HG02763 (cell line): ENCODE results near the gene ATP9B.

ENCODE experiments used
- ATAC-seq: cut with Tn5 transposase; IDR thresholded peaks from one replicate; pipeline ENCODE4 v1.9.1; 2021; ENCODE audit warnings: mild to moderate bottlenecking, moderate library complexity; ENCODE audit not compliant: unreplicated experiment

The ATP9B gene

GRCh38 chr18:79402977-79403722, 334.0 kb downstream of the ATP9B start:
- no peak for ATAC-seq

- ATAC-seq, result no peak
Measured at GRCh38 chr18:79403723-79404566, 334.8 kb downstream of the ATP9B start.

GRCh38 chr18:79404567-79404910, 335.3 kb downstream of the ATP9B start:
- no peak for ATAC-seq

- ATAC-seq, result no peak
Measured at GRCh38 chr18:79405019-79405780, 336.0 kb downstream of the ATP9B start.

- ATAC-seq, result peak; percentile 74
Measured at GRCh38 chr18:79405781-79406575, 336.8 kb downstream of the ATP9B start.

GRCh38 chr18:79406708-79407107, 337.5 kb downstream of the ATP9B start:
- ATAC-seq, result no peak

- no peak for ATAC-seq
Measured at GRCh38 chr18:79409313-79409712, 340.1 kb downstream of the ATP9B start.

GRCh38 chr18:79410171-79410641, 341.0 kb downstream of the ATP9B start:
- no peak for ATAC-seq

- no peak for ATAC-seq
Measured at GRCh38 chr18:79410731-79411613, 341.8 kb downstream of the ATP9B start.

GRCh38 chr18:79411614-79412526, 342.7 kb downstream of the ATP9B start:
- ATAC-seq, result no peak

- ATAC-seq, result no peak
Measured at GRCh38 chr18:79413025-79413424, 343.8 kb downstream of the ATP9B start.

- ATAC-seq, result no peak
Measured at GRCh38 chr18:79413426-79413825, 344.2 kb downstream of the ATP9B start.

- no peak for ATAC-seq
Measured at GRCh38 chr18:79413901-79414300, 344.7 kb downstream of the ATP9B start.

GRCh38 chr18:79416022-79416676, 347.0 kb downstream of the ATP9B start:
- no peak for ATAC-seq

GRCh38 chr18:79416677-79417052, 347.5 kb downstream of the ATP9B start:
- no peak for ATAC-seq

GRCh38 chr18:79418236-79418635, 349.0 kb downstream of the ATP9B start:
- ATAC-seq, result no peak

- no peak for ATAC-seq
Measured at GRCh38 chr18:79418642-79419041, 349.4 kb downstream of the ATP9B start.
